ENCODE data around the gene PDIK1L. TPM values are rescaled to one million over a fixed set of nuclear protein-coding genes. Genes with fewer than 3 reads are reported as not detected.
A peak's percentile ranks its signal among the peaks of the same experiment; 100 is the strongest.

Gene PDIK1L
- total RNA-seq, 1 experiment from 2014 or later, result 5.6 TPM

GRCh38 chr1:26170472-26170821 is 58.8 kb downstream of the PDIK1L start:
- Mint-ChIP-seq H3K4me3 (peak overlapping the region; percentile 83 to 88), H3K9me3 (no peaks in the 10 kb centered on the region), H3K36me3 (ENCODE audit: insufficient read depth in 1 of 3, low read depth in 3 of 3) (peaks cover 0 to 8% (median 7%) of the 10 kb centered on the region in 3 experiments; a peak in 3 of 7 replicates), H3K27me3 (ENCODE audit: low read depth) (peaks cover 28% of the 10 kb centered on the region), H3K4me1 (peaks cover 22 to 49% of the 10 kb centered on the region in 2 experiments), H3K27ac (peak overlapping the region in 1 of 3 experiments; percentile 93; a peak in 2 of 7 replicates)
- H3K27ac ChIP-seq (ENCODE audit: insufficient read length, low read depth, low read length), result no peak overlapping the region
- no peaks in the 10 kb centered on the region; the same call in 1 of the 2 replicates for H3K27me3 ChIP-seq (ENCODE audit: insufficient read depth, low read length)
- H3K4ac ChIP-seq (ENCODE audit: low read depth, low read length), result no peak overlapping the region
- no peak overlapping the region for H2AFZ ChIP-seq (ENCODE audit: low read length)
- H4K8ac ChIP-seq (replicated peaks; ENCODE audit: insufficient read length, low read depth, low read length), result no peak overlapping the region
- H3K4me1 ChIP-seq (ENCODE audit: insufficient read depth, low read length), result peaks cover 1% of the 10 kb centered on the region; the same call in 1 of the 2 replicates
- H3K9me3 ChIP-seq (ENCODE audit: control insufficient read depth, low read depth, low read length), result no peaks in the 10 kb centered on the region
- DNase-seq, result no peak
- no peak overlapping the region for H2BK5ac ChIP-seq (ENCODE audit: insufficient read length, low read length)
- H2BK20ac ChIP-seq (ENCODE audit: low read depth, low read length, poor library complexity, severe bottlenecking), result no peak overlapping the region
- no peak overlapping the region for H3K18ac ChIP-seq (ENCODE audit: insufficient read length, low read depth, low read length)
- H3K56ac ChIP-seq (ENCODE audit: insufficient read length, low read depth, low read length), result no peak overlapping the region
- no peak for TF ChIP-seq CTCF (conservative IDR thresholded peaks at IDR 0.05)
- no peak overlapping the region for H4K91ac ChIP-seq (ENCODE audit: insufficient read length, low read depth, low read length)
- H2BK15ac ChIP-seq (ENCODE audit: low read depth, low read length), result no peak overlapping the region
- peak overlapping the region; percentile 78 for H3K4me2 ChIP-seq (ENCODE audit: insufficient read depth, insufficient read length, low read length)
- no peak overlapping the region for H2BK12ac ChIP-seq (ENCODE audit: insufficient read length, low read depth, low read length)
- peak overlapping the region; percentile 74 for H3K9ac ChIP-seq (ENCODE audit: extremely low read depth, insufficient read length, low read length)
- peaks cover 4% of the 10 kb centered on the region; the same call in 1 of the 2 replicates for H3K79me2 ChIP-seq (ENCODE audit: insufficient read depth, low read length)
- H4K5ac ChIP-seq (ENCODE audit: insufficient read length, low read depth, low read length), result no peak overlapping the region
- no peak overlapping the region for H2AK5ac ChIP-seq (ENCODE audit: insufficient read length, low read length)
- peaks cover 7% of the 10 kb centered on the region for H3K23me2 ChIP-seq (ENCODE audit: insufficient read length, low read depth, low read length, poor library complexity, severe bottlenecking)
- no CpG with 5 or more reads among the region's 9 CpGs for WGBS (ENCODE audit: extremely low coverage, insufficient read length, low lambda C conversion rate)
- H3K14ac ChIP-seq (ENCODE audit: insufficient read depth, low read length), result no peak overlapping the region
- peaks cover 4% of the 10 kb centered on the region for H3K79me1 ChIP-seq (ENCODE audit: insufficient read depth, low read depth, low read length, poor library complexity, severe bottlenecking)
- H4K20me1 ChIP-seq (ENCODE audit: control insufficient read depth, insufficient read depth, insufficient read length), result no peaks in the 10 kb centered on the region
- H3T11ph ChIP-seq (ENCODE audit: low read length), result no peak overlapping the region
- no peak overlapping the region for H3K23ac ChIP-seq (ENCODE audit: insufficient read length, low read depth, low read length)
- H2BK120ac ChIP-seq (ENCODE audit: low read depth, low read length, poor library complexity, severe bottlenecking), result no peak overlapping the region
